NOMO-1 treated with dmso at 0.1 percent for 144 hours (cell line): ENCODE data around the gene PPT2.
"Not testable (repeated sequence)": the region's sequence is repeated elsewhere in the genome, so short reads cannot be mapped to it uniquely, and the experiment has no call there.

ENCODE experiments used
- DNase-seq: peaks from one replicate; lab custom pipeline; 2025; ENCODE audit not compliant: unreplicated experiment; lab: John Stamatoyannopoulos, UW

PPT2 gene

GRCh38 chr6:32203426-32204267 is 49.7 kb downstream of the PPT2 start:
- DNase-seq: no peak

- DNase-seq: no peak
Observed at GRCh38 chr6:32204268-32204715, 50.4 kb downstream of the PPT2 start.

- DNase-seq: no peak
Observed at GRCh38 chr6:32208996-32209395, 55.1 kb downstream of the PPT2 start.

- DNase-seq: no peak
Observed at GRCh38 chr6:32210191-32210601, 56.3 kb downstream of the PPT2 start.

GRCh38 chr6:32211432-32211831 is 57.5 kb downstream of the PPT2 start:
- not testable (repeated sequence) for DNase-seq

DNA sequence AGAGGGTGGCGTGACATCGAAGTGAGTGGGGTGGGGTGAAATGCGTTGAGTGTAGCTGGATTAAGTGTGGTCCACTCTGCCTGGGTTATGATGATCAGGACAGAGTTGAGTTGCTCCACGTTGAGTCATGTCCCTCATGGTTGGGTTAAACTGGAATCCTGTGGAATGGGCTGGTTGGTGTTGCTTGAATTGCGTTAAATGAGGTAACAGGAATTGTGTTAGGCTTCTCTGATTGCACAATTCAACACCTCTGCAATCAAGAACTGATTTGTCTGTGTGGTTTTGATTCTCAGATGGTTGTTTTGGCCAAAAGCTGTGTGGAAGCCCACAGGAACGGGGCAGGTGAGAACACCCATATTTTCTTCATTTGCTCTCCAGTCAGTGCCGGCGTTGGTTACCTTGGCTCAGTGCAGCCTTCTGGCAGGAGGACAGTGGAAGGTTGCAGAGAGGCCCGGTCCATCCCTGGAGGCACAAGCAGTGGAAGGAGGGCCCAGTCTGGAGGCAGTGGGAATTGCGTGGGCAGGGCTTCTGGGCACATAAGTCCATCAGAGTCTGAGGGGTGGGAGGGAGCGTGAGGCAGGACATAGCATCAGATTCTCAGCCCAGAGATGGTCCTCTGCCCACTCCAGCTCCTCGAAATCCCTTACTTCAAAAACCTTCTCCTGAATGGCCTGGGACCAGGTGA is 58.3 kb downstream of the PPT2 start:
- DNase-seq: no peak
